ENCODE results near the gene TLK2.
"Not testable (repeated sequence)": the region's sequence is repeated elsewhere in the genome, so short reads cannot be mapped to it uniquely, and the experiment has no call there.

The TLK2 gene

DNA sequence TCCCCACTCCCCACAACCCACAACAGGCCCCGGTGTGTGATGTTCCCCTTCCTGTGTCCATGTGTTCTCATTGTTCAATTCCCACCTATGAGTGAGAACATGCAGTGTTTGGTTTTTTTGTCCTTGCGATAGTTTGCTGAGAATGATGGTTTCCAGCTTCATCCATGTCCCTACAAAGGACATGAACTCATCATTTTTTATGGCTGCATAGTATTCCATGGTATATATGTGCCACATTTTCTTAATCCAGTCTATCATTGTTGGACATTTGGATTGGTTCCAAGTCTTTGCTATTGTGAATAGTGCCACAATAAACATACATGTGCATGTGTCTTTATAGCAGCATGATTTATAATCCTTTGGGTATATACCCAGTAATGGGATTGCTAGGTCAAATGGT is 82.3 kb downstream of the TLK2 start:
- not testable (repeated sequence) for DNase-seq (ENCODE audit: low read depth in 2 of 2)

DNA sequence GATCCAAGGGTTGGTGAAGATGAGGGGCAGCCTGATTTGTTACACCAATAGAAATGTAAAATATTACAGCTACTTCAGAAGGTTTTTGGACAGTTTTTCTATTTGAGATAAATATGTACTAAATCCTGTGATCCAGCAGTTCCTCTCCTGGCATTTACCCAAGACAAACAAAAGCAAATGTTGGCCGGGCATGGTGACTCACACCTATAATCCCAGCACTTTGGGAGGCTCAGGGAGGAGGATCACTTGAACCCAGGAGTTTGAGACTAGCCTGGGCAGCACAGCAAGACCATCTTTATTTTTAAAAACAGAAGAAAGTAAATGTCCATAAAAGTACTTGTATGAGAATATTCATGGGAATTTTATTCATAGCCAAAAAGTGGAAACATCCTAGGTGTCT is 84.0 kb downstream of the TLK2 start:
- no peak for DNase-seq (ENCODE audit: low read depth in 2 of 2)

DNA sequence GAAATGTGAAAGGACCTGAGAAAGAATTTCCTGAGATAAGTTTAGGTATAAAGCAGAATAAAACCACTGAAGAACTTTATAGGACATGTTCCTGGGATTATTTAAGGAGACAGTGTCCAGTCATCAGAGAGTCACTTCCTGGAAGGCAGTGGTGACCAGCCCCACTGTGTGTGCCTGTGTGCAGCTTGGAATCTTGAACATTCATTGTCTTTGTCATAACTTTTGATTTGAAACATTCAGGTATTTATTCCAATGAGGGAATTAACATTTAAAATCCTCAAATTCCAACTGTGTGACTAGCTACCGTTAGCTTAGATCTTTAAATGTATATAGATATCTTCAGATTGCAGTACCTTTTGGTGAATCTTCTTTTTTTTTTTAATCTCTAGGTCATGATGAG is 87.2 kb downstream of the TLK2 start:
- DNase-seq (ENCODE audit: low read depth in 2 of 2) = no peak

DNA sequence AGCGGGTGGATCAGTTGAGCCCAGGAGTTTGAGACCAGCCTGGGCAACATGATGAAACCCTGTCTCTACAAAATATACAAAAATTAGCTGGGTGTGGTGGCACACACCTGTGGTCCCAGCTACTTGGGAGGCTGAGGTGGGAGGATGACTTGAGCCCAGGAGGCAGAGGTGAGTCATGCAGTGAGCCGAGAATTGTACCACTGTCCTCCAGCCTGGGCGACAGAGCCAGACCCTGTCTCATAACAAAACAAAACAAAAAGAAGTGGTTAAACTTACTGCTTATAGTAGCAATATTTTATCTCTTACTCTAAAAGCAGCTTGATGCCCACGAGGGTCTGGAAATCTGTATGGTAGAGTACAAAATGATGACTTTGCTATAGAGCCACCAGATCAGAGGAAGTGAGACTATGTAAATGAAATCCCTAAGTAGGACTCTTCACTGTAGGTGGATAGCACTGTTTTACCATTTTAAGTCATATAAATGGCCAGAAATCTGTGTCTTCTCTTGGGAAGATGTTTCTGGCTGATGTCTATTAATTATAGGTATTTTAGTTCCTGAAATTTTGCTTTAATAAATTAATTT is 88.5 kb downstream of the TLK2 start:
- DNase-seq (ENCODE audit: low read depth in 2 of 2) = no peak

DNA sequence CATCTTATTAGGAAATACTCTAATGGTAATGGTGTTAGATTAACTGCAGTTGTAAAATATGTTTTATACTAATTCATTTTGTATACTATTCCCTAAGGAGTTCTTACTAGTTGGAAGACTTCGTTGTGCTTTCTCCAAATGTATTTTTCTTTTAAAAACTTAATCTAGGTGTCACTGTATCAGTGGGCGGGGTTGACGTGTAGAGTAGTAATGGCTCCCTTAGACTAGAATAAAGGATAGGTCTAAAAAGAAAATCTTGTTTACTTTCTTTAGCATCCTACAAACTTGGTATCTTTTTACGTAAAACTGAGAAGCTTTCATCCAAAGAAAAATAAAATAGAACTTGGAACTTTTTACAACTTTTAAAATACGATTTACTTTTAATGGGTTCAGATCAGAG is 93.9 kb downstream of the TLK2 start:
- DNase-seq (ENCODE audit: low read depth in 2 of 2) = no peak

DNA sequence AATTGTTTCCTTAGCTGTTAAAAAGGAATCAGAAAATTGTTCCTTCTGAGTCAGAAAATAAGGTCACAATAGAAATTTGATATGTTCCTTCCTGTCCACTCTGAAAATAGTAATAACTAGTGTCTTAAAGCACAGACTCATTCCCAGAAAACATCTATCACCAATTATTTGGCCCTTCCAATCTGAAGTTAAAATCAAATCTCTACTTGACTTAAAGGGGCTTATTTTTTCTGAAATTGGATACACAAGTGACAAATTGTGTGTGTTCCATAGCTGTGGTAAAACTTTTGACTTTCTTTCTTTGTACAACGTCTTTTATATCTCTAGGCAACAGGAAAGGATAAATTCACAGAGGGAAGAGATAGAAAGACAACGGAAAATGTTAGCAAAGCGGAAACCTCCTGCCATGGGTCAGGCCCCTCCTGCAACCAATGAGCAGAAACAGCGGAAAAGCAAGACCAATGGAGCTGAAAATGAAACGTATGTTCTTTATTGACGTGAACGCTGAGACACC is 94.3 kb downstream of the TLK2 start:
- DNase-seq (ENCODE audit: low read depth in 2 of 2) = no peak

DNA sequence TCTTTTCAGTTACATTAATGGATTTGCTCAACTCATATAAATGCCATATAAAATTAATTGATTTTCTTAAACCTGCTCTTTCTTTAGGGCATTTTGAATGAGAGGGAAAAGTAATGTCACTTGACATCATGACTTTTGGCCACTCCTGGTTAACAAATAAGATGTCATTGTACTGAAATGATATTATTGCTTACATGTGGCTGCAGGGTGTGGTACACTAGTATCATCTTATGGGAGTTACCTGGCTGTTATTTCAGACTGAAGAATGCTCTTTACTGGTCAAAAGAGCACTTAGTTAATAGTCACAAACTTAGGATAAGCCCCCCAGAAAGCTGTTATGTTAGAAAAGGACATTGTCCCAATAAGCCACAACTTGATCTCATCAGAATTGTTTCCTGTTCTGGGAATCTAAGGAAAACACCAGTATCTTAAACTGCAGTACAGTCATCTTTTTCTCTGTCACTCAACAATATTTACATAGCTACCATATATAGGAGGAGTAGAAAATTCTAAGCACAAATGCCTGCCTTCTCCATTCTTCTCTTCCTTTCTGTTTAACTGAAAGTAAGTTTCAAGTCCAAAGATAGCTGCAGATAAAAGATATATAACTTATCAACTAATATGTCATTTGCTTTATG is 95.0 kb downstream of the TLK2 start:
- DNase-seq (ENCODE audit: low read depth in 2 of 2) = no peak

DNA sequence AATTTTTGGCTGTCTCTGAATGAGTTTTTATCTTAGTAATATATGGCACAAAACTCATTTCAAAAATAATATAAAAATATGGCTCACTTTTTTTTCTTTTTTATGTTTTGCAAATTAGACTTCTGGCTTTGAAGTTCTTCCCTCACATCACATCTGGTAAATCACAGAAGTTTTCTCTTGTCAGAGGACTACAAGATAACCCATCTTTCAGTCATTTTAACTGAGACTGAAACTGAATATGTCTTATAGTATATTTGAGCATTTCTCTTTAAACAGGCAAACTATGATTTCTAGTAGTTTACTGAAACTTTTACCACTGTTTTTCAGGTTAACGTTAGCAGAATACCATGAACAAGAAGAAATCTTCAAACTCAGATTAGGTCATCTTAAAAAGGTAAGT is 97.8 kb downstream of the TLK2 start:
- DNase-seq (ENCODE audit: low read depth in 2 of 2) = no peak

DNA sequence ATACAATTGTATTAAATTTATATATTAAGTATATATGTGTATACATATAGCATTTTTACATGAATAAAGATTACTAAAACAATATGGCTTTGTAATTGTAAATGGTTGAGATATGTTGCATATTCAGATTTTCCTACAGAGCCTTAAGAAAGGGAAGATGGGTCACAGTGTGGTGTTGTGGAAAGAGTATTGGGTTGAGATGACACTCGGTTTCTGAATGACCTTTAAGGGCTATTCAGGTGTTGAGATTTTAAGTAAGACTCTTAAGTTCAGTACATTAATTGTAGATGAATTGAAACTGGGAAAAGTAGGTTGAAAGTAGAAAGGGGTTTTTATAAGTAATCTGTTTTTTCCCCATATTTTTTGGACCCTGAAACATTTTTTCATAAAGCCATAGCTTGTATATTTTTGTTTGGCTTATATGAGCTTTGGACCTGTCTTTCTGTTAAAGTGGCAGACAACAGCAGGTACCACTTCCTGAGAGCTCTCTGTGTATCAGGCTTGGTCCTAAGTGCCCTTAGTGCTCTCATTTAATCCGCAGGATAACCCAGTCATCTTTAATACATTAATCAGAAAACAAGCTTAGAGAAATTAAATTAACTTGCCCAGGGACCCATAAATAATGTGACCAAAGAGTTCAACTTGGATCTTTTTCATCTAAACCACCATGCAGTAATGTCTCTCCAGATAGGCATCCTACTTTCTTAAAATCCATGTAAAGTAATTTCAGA is 100.3 kb downstream of the TLK2 start:
- no peak for DNase-seq (ENCODE audit: low read depth in 2 of 2)

DNA sequence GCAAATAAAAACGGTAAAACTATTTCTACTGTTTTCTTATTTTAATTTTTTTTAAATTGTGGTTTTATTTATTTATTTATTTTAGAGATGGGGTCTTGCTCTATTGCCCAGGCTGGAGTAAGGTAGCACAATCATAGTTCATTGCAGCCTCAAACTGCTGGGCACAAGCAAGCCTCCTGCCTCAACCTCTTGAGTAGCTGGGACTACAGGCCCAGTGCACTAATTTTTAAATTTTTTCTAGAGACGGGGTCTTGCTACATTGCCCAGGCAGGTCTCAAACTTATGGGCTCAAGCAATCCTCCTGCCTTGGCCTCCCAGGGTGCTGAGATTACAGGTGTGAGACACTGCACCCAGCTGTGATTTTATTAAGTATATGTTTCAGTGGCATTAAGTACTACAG is 102.3 kb downstream of the TLK2 start:
- DNase-seq (ENCODE audit: low read depth in 2 of 2) = no peak

DNA sequence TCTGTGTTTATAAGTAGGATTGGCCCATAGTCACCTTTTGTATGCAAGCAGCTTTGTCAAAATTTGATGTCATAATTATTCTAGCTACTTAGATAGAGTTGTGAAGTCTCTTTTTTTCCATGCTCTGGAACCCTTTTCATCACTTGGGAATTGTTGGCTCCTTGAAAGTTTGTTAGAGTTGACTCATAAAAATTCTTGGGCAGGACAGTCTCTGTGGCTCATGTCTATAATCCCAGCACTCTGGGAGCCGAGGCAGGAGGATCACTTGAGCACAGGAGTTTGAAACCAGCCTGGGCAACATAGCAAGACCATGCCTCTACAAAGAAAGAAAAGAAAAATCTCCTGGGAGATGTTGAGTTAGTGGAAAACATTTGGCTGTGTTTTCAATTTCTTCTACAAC is 103.1 kb downstream of the TLK2 start:
- DNase-seq (ENCODE audit: low read depth in 2 of 2) = no peak

DNA sequence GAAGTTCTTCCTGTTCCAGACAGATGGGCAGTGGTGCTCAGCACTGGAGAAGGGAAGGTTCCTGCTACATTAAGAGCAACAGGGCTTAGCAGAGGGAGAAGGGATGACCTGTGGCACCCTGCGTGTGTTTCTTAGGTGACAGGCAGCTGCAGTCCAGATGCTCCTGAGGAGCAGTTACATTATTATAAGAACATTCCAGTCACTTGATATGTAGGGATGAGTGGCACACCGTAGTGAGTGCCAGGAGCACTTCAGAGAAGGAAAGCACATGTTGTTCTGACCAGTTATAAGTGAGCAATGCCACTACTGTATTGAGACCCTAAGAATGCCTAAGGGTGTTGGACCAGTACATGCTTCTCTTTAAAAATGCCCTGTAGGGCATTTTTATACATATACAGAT is 108.9 kb downstream of the TLK2 start:
- DNase-seq (ENCODE audit: low read depth in 2 of 2) = no peak

DNA sequence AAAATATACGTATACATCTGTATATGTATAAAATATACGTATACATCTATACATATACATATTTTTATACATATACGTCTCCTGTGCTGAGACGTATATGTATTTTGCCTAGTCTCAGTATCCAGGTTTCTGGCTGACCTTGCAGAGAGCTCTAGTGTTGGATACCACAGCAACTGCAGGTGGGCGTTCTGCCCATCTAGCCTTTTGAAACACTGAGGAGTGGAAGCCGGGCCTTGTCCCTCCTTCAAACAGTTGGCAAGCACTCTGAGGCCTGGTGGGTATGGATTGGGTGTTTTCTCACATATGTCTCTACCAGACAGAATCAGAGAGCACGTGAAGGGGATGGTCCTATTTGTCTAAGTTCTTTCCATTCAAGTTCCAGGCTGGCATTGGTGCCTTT is 109.5 kb downstream of the TLK2 start:
- DNase-seq (ENCODE audit: low read depth in 2 of 2) = no peak

DNA sequence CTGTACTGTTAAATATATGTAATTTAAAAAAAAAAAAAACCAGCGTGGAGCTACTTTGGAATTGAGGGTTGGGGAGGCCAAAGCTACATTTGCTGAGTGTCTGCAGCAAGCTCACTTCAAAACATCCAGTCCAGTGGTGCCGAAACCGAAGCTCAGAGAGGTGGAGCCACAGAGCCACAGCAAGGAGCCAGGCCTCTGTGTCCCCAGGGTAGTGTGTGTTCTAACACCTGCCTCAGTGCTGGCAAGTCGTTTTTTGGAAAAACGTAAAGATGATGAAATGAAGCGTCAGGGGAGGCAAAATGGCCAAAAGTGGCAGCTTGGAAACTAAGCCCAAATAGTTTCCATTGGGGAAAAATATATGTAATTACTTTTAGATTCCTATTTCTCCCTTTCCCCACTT is 112.7 kb downstream of the TLK2 start:
- DNase-seq (ENCODE audit: low read depth in 2 of 2) = no peak

DNA sequence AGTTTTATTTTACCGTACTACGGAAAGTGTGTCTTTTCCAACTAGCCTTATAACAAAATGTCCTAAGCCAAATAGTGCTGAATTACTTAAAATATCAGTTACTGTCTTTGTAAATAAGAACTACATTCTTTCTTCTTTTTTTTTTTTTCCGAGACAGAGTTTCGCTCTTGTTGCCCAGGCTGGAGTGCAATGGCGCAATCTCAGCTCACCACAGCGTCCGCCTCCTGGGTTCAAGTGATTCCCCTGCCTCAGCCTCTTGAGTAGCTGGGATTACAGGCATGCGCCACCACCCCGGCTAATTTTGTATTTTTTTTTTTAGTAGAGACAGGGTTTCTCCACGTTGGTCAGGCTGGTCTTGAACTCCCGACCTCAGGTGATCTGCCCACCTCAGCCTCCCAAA is 113.2 kb downstream of the TLK2 start:
- DNase-seq (ENCODE audit: low read depth in 2 of 2) = not testable (repeated sequence)

DNA sequence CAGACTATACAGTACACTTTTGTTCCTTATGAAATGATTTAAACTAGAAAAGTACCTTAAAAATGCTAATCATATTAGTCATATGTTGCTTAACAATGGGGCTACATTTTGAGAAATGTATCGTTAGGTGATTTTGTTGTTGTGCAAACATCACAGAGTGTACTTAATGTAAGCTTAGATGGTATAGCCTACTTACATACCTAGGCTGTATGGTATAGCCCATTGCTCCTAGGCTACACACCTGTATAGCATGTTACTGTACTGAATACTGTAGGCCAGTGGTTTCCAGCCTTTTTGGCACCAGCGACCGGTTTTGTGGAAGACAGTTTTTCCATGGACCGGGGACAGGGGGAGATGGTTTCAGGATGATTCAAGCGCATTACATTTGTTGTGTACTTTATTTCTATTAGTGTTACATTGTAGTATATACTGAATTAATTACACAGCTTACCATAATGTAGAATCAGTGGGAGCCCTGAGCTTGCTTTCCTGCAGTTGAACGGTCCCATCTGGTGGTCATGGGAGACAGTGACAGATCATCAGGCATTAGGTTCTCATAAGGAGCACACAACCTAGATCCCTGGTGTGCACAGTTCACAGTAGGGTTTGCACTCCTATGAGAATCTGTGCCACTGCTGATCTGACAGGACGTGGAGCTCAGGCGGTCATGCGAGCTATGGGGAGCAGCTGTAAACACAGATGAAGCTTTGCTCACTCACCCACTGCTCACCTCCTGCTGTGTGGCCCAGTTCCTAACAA is 113.9 kb downstream of the TLK2 start:
- no peak for DNase-seq (ENCODE audit: low read depth in 2 of 2)

DNA sequence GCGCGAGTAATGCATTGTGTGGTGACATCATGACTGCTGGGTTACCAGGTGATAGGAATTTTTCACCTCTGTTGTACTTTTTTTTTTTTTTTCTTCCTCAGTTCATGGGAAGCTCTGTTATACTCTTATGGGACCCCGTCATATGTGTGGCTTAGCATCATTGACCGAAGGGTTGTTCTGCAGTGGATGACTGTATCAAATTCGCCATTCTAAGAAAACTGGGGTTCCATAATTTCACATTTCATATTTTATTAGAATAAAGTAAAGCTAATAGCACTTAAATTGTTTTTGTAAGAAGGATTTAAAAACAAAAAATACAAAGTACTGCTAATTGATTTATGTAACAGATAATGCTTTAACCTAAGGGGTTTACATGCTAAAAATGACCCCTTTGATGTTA is 116.9 kb downstream of the TLK2 start:
- no peak for DNase-seq (ENCODE audit: low read depth in 2 of 2)

DNA sequence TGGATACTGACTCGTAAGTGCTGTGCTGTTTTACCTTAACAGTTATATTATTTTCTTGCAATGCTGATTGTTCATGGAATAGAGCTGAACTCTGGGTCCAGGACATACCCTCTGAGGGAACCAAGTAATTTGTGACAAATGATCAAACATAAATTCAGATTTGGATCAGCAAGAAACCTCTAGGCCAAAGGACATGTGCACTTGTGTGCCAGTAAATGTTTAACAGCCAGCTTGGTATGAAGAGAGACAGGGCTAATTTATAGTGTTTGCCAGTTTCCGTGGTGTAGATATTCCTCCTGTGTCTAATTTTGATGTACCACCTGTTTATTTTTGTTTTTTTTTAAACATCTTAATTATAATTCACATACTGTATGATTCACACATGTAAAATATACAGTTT is 118.0 kb downstream of the TLK2 start:
- no peak for DNase-seq (ENCODE audit: low read depth in 2 of 2)

DNA sequence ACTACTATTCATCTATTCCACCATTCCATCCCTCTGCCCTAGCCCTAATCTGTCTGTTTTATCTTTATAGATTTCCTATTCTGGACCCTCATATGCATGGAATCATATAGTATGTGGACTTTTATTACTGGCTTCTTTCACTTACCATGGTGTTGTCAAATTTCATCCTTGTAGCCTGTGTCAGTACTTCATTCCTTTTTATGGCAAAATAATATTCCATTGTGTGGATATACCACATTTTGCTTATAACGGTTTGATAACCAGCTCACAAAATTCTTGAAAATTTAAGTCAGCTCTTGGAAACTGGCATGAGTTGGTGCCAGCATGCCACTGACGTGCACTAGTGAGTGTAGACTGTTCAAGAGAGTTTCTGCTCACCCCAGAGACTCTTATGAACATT is 118.5 kb downstream of the TLK2 start:
- DNase-seq (ENCODE audit: low read depth in 2 of 2) = no peak

DNA sequence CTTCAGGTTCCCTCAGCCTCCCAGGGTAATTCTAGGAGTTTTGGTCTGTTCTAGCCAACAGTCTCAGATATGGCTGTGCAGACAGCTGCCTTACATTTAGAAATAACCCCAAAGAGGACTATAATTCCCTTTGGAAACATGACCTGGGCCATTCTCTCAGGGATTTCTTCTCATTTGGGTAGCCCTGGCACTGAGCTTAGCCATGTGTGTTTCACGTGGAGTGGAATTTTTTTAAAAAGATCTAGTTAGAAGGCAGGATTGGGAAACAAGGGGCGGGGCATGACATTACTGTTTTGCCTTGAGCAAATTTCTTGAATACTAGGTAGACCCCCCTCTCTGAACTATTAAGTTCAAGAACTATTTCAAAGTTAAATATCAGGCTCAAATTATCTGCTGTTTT is 119.3 kb downstream of the TLK2 start:
- DNase-seq (ENCODE audit: low read depth in 2 of 2) = no peak

DNA sequence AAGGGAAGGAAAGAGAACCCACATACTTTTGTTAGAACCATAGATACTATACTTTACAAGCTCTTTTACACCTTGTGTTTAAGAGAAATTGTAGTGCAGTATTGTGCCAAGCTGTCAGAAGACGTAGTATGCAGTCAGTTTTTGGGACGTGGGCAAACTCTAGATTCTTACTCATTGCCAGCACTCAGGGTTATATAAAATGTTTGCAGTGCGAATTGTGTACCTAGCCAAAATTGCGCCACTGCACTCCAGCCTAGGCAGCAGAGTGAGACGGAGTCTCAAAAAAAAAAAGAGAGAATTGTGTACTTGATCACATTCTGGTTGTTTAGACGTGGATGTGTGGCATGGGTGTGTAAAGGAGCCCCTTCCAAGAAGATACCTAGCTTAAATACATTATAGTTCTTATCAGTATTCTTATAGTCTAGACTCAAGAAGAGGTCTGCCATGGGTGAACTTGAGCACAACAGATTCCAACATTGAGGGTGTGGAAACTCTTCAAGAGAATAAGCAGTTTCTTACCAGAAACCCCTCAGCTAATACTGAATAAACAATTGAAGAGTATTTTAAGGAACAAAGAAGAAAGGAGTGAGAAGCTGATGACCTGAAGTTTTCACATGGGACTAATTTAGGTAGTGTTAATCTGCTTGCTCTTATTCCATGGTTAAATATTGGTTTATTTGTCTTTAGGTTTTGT is 121.5 kb downstream of the TLK2 start:
- no peak for DNase-seq (ENCODE audit: low read depth in 2 of 2)

DNA sequence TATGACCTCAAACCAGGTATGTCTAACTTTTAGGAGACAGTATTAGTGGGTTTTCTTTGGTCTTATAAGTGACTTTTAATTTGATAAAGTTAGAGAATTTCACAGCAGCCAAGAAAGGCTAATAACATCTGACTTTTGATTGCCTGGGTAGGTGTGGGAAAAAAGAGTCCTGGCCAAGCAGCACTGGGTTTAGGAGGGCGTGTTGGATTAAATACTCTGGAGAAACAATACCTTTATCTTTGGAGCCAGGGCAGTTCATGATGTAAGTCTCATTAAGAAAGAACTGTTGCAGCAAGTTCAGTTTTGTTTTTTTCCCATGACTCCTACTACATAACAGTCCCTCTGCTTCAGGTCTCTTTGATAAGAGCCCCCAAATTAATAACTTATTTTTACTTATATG is 122.2 kb downstream of the TLK2 start:
- DNase-seq (ENCODE audit: low read depth in 2 of 2) = no peak
